ENCODE results near the gene RFFL. TPM values are rescaled to one million over a fixed set of nuclear protein-coding genes. Genes with fewer than 3 reads are reported as not detected.

RFFL gene
- polyA plus RNA-seq, 2 of the 4 experiments (the other 2 are of a cell fraction), result 22.7 to 35.5 TPM

DNA sequence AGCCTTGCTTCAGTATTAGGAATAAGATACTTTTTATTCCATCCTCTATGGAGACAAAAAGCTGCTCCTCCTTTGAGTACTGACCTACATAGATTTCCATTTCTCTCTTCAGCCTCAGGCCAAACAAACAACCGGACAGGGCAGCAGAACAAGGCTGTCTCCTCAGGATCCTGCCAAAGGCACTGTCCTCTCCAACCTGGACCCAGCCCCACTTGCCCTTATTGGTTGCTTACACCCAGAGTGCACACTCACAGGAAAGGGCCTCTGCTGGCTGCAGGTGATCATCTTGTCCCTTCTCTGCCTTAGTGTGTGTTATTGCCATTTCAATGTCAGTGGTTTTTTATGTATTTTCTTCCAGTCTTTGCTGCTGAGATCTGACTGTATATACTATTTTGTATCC, 56.5 kb downstream of the RFFL start:
- 85% methylated on average over 1 of the region's 1 CpG for WGBS (ENCODE audit: missing lambda C conversion rate)
- DNase-seq (ENCODE audit: low read depth in 1 of 2, low spot score in 1 of 2), result no peak
- H3K4me1 ChIP-seq, result no peaks in the 10 kb centered on the region
- TF ChIP-seq MYC (IDR thresholded peaks at IDR 0.05; ENCODE audit: borderline replicate concordance, low read length) (no peak), FOSL2 (IDR thresholded peaks at IDR 0.05) (no peak), FOSL2 (CRISPR knock-in tag; IDR thresholded peaks at IDR 0.05) (no peak)
- peak in 1 of 2 experiments; percentile 6; a peak in 2 of 6 replicates for ATAC-seq
- POLR2A ChIA-PET, result no interaction called here
- H3K27ac ChIP-seq, result no peak overlapping the region
- CTCF ChIA-PET, result interaction anchor here (1.0 to 6.7 kb wide), 4 partner anchors 8 to 112 kb away, joined by 3 to 62 read pairs (median 18); partner anchors contain the start of gene RAD51D
- no peak for FAIRE-seq
- no peaks in the 10 kb centered on the region for H3K9me3 ChIP-seq
- no peak overlapping the region for H3K4me3 ChIP-seq
- no peak overlapping the region for H3K4me2 ChIP-seq

- ATAC-seq (no peak), DNase-seq (ENCODE audit: low read depth in 1 of 2, low spot score in 1 of 2) (no peak), FAIRE-seq (no peak)
- 84% methylated on average over 4 of the region's 4 CpGs for WGBS (ENCODE audit: missing lambda C conversion rate)
- ChIA-PET CTCF (interaction anchor here (0.7 to 3.6 kb wide), 5 partner anchors 13 to 113 kb away, joined by 3 to 17 read pairs (median 3); partner anchors contain the start of gene RAD51D), POLR2A (no interaction called here)
- Histone ChIP-seq H3K4me2 (no peak overlapping the region), H3K9me3 (no peaks in the 10 kb centered on the region), H3K4me1 (0 out of 3 replicates have a peak, but pooled peaks cover under 1% of the 10 kb centered on the region), H3K27ac (no peak overlapping the region), H3K4me3 (no peak overlapping the region)
- TF ChIP-seq, protein P1, sequence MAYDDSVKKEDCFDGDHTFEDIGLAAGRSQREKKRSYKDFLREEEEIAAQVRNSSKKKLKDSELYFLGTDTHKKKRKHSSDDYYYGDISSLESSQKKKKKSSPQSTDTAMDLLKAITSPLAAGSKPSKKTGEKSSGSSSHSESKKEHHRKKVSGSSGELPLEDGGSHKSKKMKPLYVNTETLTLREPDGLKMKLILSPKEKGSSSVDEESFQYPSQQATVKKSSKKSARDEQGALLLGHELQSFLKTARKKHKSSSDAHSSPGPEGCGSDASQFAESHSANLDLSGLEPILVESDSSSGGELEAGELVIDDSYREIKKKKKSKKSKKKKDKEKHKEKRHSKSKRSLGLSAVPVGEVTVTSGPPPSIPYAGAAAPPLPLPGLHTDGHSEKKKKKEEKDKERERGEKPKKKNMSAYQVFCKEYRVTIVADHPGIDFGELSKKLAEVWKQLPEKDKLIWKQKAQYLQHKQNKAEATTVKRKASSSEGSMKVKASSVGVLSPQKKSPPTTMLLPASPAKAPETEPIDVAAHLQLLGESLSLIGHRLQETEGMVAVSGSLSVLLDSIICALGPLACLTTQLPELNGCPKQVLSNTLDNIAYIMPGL (CRISPR knock-in tag; IDR thresholded peaks at IDR 0.05; ENCODE audit: borderline replicate concordance), result no peak
- TF ChIP-seq NR3C1 (IDR thresholded peaks at IDR 0.05) (no peak), HDAC2 (IDR thresholded peaks at IDR 0.05) (no peak), POLR2AphosphoS2 (conservative IDR thresholded peaks at IDR 0.05; ENCODE audit: low read length) (no peak), TP53 (CRISPR knock-in tag; IDR thresholded peaks at IDR 0.05) (no peak), USF2 (IDR thresholded peaks at IDR 0.05) (no peak), PHF8 (IDR thresholded peaks at IDR 0.05; ENCODE audit: borderline replicate concordance, low read depth) (no peak), POLR2A (IDR thresholded peaks at IDR 0.05; ENCODE audit: low read length) (no peak)
- TF ChIP-seq, protein P2, sequence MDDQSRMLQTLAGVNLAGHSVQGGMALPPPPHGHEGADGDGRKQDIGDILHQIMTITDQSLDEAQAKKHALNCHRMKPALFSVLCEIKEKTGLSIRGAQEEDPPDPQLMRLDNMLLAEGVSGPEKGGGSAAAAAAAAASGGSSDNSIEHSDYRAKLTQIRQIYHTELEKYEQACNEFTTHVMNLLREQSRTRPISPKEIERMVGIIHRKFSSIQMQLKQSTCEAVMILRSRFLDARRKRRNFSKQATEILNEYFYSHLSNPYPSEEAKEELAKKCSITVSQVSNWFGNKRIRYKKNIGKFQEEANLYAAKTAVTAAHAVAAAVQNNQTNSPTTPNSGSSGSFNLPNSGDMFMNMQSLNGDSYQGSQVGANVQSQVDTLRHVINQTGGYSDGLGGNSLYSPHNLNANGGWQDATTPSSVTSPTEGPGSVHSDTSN (IDR thresholded peaks at IDR 0.05), result no peak
Measured at GRCh38 chr17:35006345-35006744, 57.2 kb downstream of the RFFL start.

GRCh38 chr17:35003778-35004177, 59.7 kb downstream of the RFFL start:
- Histone ChIP-seq H3K4me2 (no peak overlapping the region), H3K27ac (no peak overlapping the region), H3K9me3 (no peaks in the 10 kb centered on the region), H3K4me3 (no peak overlapping the region), H3K4me1 (0 out of 3 replicates have a peak, but pooled peaks cover 3% of the 10 kb centered on the region)
- TF ChIP-seq HOXB5 (CRISPR knock-in tag; IDR thresholded peaks at IDR 0.05) (no peak), POLR2AphosphoS2 (conservative IDR thresholded peaks at IDR 0.05; ENCODE audit: low read length) (no peak; the same call in 1 of the 2 replicates), JUNB (IDR thresholded peaks at IDR 0.05) (no peak), CBX2 (IDR thresholded peaks at IDR 0.05; ENCODE audit: borderline replicate concordance, low read depth) (no peak), PHF8 (IDR thresholded peaks at IDR 0.05; ENCODE audit: borderline replicate concordance, low read depth) (no peak)
- TF ChIP-seq, protein P3, sequence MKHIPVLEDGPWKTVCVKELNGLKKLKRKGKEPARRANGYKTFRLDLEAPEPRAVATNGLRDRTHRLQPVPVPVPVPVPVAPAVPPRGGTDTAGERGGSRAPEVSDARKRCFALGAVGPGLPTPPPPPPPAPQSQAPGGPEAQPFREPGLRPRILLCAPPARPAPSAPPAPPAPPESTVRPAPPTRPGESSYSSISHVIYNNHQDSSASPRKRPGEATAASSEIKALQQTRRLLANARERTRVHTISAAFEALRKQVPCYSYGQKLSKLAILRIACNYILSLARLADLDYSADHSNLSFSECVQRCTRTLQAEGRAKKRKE (CRISPR knock-in tag; IDR thresholded peaks at IDR 0.05; ENCODE audit: low read depth), result no peak
- TF ChIP-seq, protein P2 (IDR thresholded peaks at IDR 0.05), result no peak
- FAIRE-seq (no peak), DNase-seq (ENCODE audit: low read depth in 1 of 2, low spot score in 1 of 2) (no peak), ATAC-seq (peak in 1 of 2 experiments; percentile 5; a peak in 3 of 6 replicates)
- CTCF ChIA-PET, result interaction anchor here (1.0 to 3.6 kb wide), 4 partner anchors 9 to 116 kb away, joined by 3 to 17 read pairs (median 3); partner anchors contain the start of gene RAD51D
- WGBS (ENCODE audit: missing lambda C conversion rate), result 94% methylated on average over 4 of the region's 4 CpGs
- POLR2A ChIA-PET, result no interaction called here
